ENCODE data around the gene MLLT10.
"Not testable (repeated sequence)": the region's sequence is repeated elsewhere in the genome, so short reads cannot be mapped to it uniquely, and the experiment has no call there.

The MLLT10 gene

GRCh38 chr10:21707498-21707897 is 173.5 kb downstream of the MLLT10 start:
- DNase-seq: no peak

GRCh38 chr10:21712975-21713374 is 178.9 kb downstream of the MLLT10 start:
- DNase-seq: no peak

GRCh38 chr10:21715531-21716195 is 181.6 kb downstream of the MLLT10 start:
- DNase-seq: no peak

GRCh38 chr10:21717437-21718054 is 183.5 kb downstream of the MLLT10 start:
- not testable (repeated sequence) for DNase-seq

- DNase-seq: no peak
Measured at GRCh38 chr10:21719502-21719901, 185.5 kb downstream of the MLLT10 start.

GRCh38 chr10:21720090-21720489 is 186.1 kb downstream of the MLLT10 start:
- no peak for DNase-seq

GRCh38 chr10:21721000-21721665 is 187.1 kb downstream of the MLLT10 start:
- DNase-seq: no peak

- no peak for DNase-seq
Measured at GRCh38 chr10:21722209-21722608, 188.2 kb downstream of the MLLT10 start.

GRCh38 chr10:21724020-21724589 is 190.1 kb downstream of the MLLT10 start:
- DNase-seq: no peak

- DNase-seq: peak; percentile 87
Measured at GRCh38 chr10:21724687-21725367, 190.8 kb downstream of the MLLT10 start.

- no peak for DNase-seq
Measured at GRCh38 chr10:21726601-21727225, 192.7 kb downstream of the MLLT10 start.

- DNase-seq: no peak
Measured at GRCh38 chr10:21727452-21728168, 193.6 kb downstream of the MLLT10 start.

- no peak for DNase-seq
Measured at GRCh38 chr10:21728618-21729017, 194.6 kb downstream of the MLLT10 start.

- no peak for DNase-seq
Measured at GRCh38 chr10:21732067-21732772, 198.2 kb downstream of the MLLT10 start.

GRCh38 chr10:21733710-21734109 is 199.7 kb downstream of the MLLT10 start:
- no peak for DNase-seq

- no peak for DNase-seq
Measured at GRCh38 chr10:21737106-21737505, 203.1 kb downstream of the MLLT10 start.

- DNase-seq: no peak
Measured at GRCh38 chr10:21740989-21741388, 207.0 kb downstream of the MLLT10 start.

GRCh38 chr10:21742740-21743412 is 208.8 kb downstream of the MLLT10 start:
- DNase-seq: no peak

GRCh38 chr10:21744223-21744622 is 210.2 kb downstream of the MLLT10 start:
- DNase-seq: no peak

GRCh38 chr10:21746118-21746517 is 212.1 kb downstream of the MLLT10 start:
- DNase-seq: no peak

- DNase-seq: no peak
Measured at GRCh38 chr10:21747809-21748208, 213.8 kb downstream of the MLLT10 start.
